GOT3 (cell line): ENCODE results near the gene NCAPG2.

Experiments
- DNase-seq: peaks from one replicate; lab custom pipeline; 2025; ENCODE audit warnings: mixed read lengths; lab: John Stamatoyannopoulos, UW

NCAPG2 gene

GRCh38 chr7:158601090-158601489 is 103.5 kb downstream of the NCAPG2 start:
- no peak for DNase-seq

- no peak for DNase-seq
These were observed 107.9 kb downstream of the NCAPG2 start for GRCh38 chr7:158596745-158597144.

GRCh38 chr7:158596309-158596708 is 108.3 kb downstream of the NCAPG2 start:
- no peak for DNase-seq

DNA sequence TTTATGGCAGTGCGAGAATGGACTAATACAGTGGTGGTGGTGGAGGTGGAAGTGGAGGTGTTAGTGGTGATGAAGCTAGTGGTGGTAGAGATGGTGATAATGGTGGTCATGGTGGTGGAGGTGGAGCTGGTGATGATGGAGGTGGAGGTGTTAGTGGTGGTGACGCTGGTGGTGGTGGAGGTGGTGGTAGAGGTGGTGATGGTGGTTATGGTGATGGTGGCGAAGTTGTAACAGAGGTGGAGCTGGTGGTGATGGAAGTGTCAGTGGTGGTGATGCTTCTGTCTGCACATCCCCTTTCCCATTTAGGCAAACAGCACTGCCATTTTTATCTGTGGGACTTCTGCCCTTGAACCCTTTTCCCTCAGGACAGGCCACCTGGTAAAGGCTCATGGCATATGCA is 109.5 kb downstream of the NCAPG2 start:
- DNase-seq: no peak

DNA sequence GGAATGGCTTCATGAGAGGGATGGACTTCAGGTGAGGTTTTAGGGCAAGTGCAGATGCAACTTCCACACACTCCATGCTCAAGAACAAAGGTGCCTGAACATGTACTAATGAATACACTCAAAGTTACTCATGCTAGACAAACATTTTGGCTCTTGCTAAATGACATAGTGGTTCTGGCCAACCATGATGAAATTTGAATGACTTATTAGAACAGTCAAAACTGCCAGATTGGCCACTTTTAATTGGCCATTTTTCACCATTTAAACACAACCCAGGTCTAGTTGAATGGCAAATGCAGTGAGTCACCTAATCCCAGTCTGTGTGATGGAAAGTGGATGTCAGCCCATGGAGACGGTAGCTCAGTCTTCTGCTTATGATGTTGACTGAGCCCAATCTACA is 112.1 kb downstream of the NCAPG2 start:
- no peak for DNase-seq

GRCh38 chr7:158591944-158592343 is 112.7 kb downstream of the NCAPG2 start:
- no peak for DNase-seq

GRCh38 chr7:158590181-158590530 is 114.4 kb downstream of the NCAPG2 start:
- DNase-seq: no peak

DNA sequence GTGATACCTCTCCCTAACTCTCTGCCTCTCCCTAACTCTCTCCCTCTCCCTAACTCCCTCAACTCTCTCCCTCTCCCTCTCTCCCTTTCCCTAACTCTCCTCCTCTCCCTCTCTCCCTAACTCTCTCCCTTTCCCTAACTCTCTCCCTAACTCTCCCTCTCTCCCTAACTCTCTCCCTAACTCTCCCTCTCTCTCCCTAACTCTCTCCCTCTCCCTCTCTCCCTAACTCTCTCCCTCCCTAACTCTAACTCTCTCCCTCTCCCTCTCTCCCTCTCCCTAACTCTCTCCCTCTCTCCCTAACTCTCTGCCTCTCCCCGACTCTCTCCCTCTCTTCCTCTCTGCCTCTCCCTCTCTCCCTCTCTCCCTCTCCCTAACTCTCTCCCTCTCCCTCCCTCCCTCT is 115.0 kb downstream of the NCAPG2 start:
- no peak for DNase-seq

- DNase-seq: no peak
These were observed 115.6 kb downstream of the NCAPG2 start for GRCh38 chr7:158588878-158589442.

DNA sequence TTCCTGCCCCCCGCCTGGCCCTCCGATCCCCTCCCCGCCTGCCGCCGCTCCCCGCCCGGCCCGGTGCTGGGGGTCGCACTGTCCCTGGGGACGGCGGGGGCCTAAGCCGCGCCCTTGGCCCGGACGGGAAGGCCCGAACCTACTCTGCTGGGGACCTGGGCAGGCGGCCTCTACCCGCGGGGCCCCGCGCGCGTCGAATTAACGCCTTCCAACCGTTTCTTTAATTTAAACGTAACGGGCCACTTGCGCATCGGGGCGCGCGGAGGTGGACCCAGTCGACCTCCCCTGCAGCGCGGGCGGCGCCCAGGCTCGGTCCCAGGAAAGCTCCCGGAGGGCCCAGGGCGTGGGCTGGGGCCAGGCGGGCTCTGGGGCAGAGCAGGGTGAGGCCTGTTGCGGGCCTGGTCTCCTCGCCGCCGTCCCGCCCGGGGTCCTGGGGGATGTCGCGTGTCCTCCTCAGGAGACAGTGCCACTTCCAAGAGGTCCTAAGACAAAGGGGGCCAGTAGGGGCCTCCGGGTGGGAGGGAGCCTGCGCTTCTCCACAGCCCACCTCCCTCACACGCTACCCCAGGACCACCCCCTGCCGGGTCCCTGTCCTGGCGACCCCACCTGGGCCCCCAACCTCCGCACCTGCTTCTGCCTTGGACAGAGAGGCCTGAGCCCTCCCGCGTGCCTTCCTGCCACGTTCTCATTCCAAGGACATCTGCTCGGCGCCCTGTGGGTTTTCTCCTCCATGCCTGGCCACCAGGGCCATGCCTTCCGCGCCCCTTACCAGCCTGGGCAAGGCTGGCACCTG is 116.3 kb downstream of the NCAPG2 start:
- DNase-seq: no peak

DNA sequence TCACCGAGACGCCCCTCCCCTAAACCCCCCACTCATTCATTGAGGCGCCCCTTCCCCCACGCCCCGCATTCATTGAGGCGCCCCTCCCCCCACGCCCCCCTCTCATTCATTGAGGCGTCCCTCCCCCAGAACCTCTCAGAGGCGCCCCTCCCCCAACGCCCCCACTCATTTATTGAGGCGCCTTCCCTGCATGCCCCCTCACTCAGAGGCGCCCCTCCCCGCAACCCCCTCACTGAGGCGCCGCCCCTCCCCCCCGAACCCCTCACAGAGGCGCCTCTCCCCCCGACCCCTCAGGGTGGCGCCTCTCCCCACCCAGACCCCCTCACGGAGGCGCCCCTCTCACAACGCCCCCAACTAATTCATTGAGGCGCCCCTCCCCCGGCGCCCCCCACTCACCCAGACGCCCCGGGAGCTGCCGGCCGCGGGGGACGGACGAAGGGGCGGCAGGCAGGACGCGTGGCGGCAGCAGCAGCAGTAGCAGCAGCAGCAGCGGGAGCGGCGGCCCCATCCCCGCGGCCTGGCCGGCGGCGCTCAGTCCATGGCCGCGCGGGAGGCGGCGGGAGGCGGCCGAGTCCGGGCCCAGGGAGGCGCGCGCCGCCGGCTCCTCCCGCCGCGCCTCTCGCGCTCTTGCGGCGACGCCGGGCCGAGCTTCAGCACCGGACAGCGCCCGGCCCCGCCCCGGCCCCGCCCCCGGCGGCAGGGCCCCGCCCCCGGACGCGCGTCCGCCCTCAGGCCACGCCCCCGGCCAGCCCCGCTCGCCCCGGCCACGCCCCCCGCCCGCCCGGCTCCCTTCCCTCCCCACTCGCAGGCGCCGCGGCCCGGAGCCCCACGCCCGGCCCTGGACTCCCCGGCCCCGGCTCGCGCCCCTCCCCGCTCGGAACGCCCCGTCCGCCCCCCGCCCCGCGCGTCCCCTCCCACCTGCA is 117.2 kb downstream of the NCAPG2 start, which contains the start of gene PTPRN2:
Gene PTPRN2, minus strand, starts transcription at position 662 of the 923 bp plus-strand sequence.
- peak; percentile 10 for DNase-seq

DNA sequence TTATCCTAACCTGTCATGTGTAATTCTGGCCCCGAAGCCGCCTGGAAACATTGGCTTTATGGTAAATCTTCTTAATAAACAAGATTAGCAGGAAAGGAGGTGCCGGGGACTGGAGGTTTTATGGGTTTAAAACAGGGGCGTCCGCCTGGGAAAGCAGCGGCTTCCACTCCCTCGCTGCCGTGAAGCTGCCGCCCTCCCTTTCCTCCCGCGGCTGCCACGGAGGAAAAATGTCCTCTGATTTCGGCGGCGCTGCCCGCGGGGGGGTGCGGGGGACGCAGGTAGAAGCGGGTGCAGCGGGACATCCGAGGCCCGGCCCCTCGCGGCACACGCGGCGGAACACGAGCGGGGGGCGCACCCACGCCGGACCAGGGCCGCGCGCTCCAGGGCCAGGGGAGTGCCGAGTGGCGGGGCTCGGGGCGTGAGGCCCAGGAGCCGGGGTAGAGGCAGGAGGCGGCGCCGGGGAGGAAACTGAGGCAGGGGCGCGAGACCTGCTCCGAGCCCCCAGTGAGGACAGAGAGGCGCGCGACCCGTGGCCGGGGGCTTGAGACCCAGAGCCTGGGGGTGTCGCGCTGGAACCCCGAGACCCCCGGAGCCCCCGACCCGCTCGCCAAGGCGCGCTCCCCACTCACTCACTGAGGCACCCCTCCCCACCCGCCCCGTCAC is 118.0 kb downstream of the NCAPG2 start:
- no peak for DNase-seq

DNA sequence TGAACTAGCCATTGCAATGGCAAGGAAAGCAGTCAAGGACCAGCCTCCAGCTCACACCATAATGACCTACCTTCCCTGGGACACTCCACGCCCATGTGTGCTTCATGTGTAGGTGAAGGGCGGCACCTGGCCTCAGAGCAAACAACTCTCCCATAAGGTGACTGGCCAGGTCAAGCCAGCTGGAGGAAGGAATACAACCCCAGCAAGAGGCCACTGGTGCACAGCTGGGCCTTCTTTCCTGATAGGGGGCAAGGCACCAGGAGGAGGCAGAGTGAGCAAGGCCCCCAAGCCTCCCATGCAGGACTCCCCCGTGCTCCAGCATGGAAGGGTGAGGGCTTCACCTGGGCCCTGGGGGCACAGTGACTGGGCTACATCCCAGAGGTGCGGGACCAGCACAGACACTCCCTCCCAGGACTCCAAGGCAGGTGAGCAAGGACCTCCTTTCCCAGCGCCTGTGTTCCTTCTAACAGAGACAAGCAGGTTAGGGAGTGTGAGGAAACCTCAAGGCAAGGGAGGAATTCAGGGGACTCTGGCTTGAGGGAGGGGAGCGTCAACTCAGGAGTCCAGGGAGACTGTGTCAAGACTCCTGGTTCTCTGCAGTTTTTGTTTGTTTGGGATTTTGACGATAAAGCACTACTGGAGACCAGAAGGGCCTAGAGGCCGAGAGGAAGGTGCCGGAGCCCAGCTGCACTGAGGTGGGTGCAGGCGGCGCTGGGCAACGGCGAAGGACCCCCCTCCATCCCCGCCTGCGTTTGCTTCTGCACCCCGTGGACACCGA is 118.7 kb downstream of the NCAPG2 start:
- DNase-seq: no peak

- no peak for DNase-seq
These were observed 120.2 kb downstream of the NCAPG2 start for GRCh38 chr7:158584407-158584806.

DNA sequence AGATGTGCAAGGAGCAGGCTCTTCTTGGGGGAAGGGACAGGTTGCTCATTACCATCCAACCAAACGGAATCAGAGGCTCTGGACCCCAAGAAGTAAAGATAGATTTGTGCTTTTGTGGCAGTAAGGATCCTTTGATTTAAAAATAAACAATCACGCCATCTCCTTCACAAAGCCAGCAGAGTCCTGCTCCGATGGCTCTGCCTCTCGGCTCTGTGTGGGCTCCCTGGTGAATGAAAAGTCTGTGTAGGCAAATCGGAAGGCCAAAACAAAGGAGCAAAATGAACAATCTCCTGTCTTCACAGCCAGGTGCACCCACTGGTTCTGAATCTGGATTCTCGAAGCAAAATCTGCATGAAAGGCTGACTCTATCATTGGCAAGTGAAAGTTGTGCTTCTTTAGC is 120.8 kb downstream of the NCAPG2 start:
- no peak for DNase-seq

DNA sequence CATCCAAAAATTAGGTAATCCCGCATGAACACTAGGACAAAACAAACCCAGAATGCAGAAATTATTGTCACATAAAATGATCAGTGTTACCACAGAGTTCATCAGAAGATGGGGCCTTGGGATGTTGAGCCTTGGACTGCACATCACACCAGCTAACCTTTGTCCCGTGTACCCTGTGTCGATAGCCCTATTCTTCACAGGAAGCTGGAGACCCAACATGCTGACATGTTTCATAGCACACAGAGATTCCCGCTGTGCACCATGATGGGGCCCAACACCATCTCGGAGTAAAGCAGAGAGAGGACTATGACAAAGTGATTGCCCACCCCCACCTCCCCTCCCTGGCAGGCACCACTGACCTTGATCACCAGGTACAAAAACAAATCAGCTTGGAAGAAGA is 121.5 kb downstream of the NCAPG2 start:
- DNase-seq: no peak

DNA sequence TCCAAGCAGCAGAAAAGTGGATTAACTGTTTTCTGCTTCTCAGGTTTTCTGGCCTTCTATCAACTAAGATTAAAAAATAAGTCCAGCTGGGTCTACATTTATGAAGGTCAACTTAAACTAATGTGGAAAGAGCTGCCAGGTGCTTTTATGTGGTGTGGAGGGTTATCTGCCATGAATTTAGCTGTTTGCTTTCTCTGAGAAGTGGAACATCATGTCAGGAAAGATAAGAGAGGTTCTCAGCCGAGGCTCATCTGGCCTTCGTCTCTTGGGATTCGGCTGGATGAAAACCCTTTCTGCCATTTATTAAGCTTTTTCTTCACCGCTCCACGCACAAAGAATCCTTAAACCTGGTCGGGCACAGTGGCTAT is 122.5 kb downstream of the NCAPG2 start:
- no peak for DNase-seq

DNA sequence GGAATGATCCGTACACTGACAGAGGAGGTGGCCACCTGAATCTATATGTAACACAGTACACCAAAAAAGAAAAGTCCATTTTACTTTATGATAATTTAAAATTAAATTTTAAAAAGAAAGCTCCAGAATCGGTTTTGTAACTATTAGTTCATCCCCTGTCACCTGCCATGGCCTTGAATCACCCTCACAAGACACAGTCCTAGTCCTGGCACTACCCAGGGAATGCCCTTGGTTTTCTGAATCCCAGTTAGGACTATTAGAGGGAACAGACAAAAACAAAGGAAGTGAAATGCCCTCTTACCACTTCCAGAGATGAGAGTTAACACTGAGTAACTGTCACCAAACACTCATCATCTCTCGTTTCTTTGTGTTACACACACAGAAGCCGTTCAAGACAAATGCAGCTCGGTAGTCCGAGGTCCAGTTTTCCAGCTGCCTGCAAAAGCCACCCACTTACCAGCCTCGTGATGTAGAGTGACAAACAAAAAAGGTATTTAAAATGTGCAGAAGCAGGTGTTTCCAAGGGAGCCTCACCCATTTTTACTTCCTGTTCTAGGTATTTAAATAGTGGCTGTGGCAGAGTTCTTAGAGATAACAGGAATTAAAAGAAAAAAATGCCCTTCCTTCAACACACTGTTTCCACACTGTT is 123.0 kb downstream of the NCAPG2 start:
- DNase-seq: no peak
